ENCODE data around the gene IL15. TPM values are rescaled to one million over a fixed set of nuclear protein-coding genes. Genes with fewer than 3 reads are reported as not detected.

Gene IL15
- total RNA-seq, 2 donors from 2014 or later, result 2.0 to 4.2 TPM

DNA sequence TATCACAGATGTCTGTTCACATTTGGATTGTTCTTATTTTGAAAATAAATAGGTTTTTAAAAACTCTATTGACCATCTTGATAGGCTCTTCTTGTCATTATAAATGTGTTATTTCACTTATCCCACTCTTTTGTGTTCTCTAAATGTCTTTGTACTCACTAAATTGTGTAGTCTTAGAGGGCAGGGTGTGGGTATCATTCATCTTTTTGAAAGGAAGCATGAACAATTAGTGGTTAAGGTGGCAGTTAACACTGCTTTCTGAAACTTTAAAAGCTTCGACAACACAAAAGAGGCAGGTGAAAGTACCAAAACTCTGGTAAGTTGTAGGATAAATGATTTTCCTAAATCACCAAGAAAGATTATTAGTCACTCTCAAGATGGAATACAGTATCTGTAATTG is 83.2 kb downstream of the IL15 start:
- H3K4me1 ChIP-seq, result no peaks in the 10 kb centered on the region
- TF ChIP-seq, protein P1, sequence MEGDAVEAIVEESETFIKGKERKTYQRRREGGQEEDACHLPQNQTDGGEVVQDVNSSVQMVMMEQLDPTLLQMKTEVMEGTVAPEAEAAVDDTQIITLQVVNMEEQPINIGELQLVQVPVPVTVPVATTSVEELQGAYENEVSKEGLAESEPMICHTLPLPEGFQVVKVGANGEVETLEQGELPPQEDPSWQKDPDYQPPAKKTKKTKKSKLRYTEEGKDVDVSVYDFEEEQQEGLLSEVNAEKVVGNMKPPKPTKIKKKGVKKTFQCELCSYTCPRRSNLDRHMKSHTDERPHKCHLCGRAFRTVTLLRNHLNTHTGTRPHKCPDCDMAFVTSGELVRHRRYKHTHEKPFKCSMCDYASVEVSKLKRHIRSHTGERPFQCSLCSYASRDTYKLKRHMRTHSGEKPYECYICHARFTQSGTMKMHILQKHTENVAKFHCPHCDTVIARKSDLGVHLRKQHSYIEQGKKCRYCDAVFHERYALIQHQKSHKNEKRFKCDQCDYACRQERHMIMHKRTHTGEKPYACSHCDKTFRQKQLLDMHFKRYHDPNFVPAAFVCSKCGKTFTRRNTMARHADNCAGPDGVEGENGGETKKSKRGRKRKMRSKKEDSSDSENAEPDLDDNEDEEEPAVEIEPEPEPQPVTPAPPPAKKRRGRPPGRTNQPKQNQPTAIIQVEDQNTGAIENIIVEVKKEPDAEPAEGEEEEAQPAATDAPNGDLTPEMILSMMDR (IDR thresholded peaks at IDR 0.05), result no peak
- H3K27me3 ChIP-seq, result no peaks in the 10 kb centered on the region
- H3K27ac ChIP-seq, result no peak overlapping the region
- no peak for DNase-seq (ENCODE audit: low spot score)
- H3K9me3 ChIP-seq, result no peaks in the 10 kb centered on the region
- no peaks in the 10 kb centered on the region for H3K36me3 ChIP-seq
- H3K4me3 ChIP-seq, result no peak overlapping the region

DNA sequence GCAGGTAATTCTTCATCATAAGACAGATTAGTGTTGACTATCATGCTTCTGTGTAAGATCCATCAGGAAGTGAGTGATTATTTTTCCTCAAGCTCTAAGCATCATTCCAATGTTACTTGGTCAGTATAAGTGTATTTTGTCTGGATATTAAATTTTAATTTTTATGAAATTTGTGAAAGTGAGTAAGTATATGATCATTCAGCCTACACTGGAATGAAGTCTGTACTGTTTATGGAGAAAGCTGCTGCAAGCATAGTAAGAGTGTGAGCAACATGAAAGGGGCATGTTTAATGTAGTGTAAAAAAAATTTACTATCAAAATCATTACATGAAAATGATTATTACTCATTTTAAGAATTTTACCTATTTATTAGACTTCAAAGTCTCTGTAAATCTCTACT is 84.8 kb downstream of the IL15 start:
- Histone ChIP-seq H3K27ac (no peak overlapping the region), H3K36me3 (no peaks in the 10 kb centered on the region), H3K4me1 (no peaks in the 10 kb centered on the region), H3K4me3 (no peak overlapping the region), H3K9me3 (no peaks in the 10 kb centered on the region), H3K27me3 (no peaks in the 10 kb centered on the region)
- no peak for DNase-seq (ENCODE audit: low spot score)
- TF ChIP-seq, protein P1 (IDR thresholded peaks at IDR 0.05), result no peak

DNA sequence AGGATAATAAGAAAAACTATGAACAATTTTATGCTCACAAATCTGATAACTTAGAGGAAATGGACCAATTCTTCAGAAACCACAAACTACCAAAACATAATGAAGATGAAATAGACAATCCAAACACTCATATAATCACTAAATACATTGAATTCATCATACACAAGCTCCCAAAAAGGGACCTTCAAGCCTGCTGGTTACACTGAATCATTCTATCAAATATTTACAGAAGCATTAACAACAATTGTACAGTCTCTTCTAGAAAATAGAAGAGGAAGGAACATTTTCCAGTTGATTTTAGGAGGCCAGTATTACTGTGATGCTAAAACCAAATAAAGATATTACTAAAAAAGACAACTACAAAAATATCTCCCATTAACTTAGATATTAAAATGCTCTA is 88.3 kb downstream of the IL15 start:
- Histone ChIP-seq H3K4me3 (no peak overlapping the region), H3K27ac (no peak overlapping the region), H3K4me1 (no peaks in the 10 kb centered on the region), H3K27me3 (no peaks in the 10 kb centered on the region), H3K9me3 (no peaks in the 10 kb centered on the region), H3K36me3 (no peaks in the 10 kb centered on the region)
- DNase-seq (ENCODE audit: low spot score), result no peak
- TF ChIP-seq, protein P1 (IDR thresholded peaks at IDR 0.05), result no peak

DNA sequence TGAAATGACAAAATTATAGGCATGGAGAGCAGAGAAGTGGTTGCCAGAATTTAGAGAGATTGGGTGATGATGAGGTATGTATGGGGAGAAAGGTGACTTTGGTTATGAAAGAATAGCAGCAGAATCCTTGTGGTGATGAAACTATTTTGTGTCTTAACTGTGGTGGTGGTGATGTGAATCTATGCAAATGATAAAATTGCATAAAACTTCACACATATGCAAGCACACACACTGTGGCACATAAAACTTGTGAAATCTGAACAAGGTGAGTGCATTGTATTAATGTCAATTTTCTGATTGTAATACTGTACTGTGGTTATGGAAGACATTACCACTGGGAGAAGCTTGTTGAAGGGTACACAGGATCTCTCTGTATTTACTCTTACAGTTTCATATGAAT is 91.0 kb downstream of the IL15 start:
- Histone ChIP-seq H3K4me3 (no peak overlapping the region), H3K27ac (no peak overlapping the region), H3K36me3 (no peaks in the 10 kb centered on the region), H3K4me1 (no peaks in the 10 kb centered on the region), H3K27me3 (no peaks in the 10 kb centered on the region), H3K9me3 (no peaks in the 10 kb centered on the region)
- TF ChIP-seq, protein P1 (IDR thresholded peaks at IDR 0.05), result no peak
- no peak for DNase-seq (ENCODE audit: low spot score)

DNA sequence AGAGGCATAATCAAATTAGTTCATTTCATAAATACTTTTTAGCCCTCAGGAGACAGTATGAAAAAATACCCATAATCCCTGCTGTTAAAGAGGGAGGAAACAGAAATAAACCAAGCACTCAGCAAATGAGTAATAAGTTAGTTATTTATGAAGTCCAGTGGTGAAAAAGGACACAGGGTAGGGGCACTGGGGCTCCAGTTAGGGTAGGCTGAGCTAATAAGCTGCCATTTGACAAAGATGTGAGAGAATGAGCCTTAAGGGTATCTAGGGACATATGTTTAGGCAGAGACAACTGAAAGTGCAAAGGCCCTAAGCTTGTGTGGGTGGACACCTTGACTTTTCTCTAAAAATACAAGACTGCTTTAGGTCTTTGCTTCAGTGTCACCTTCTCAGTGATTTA is 94.4 kb downstream of the IL15 start:
- H3K27ac ChIP-seq, result no peak overlapping the region
- no peaks in the 10 kb centered on the region for H3K27me3 ChIP-seq
- TF ChIP-seq, protein P1 (IDR thresholded peaks at IDR 0.05), result no peak
- no peak for DNase-seq (ENCODE audit: low spot score)
- H3K36me3 ChIP-seq, result no peaks in the 10 kb centered on the region
- no peaks in the 10 kb centered on the region for H3K9me3 ChIP-seq
- H3K4me3 ChIP-seq, result no peak overlapping the region
- H3K4me1 ChIP-seq, result no peaks in the 10 kb centered on the region

DNA sequence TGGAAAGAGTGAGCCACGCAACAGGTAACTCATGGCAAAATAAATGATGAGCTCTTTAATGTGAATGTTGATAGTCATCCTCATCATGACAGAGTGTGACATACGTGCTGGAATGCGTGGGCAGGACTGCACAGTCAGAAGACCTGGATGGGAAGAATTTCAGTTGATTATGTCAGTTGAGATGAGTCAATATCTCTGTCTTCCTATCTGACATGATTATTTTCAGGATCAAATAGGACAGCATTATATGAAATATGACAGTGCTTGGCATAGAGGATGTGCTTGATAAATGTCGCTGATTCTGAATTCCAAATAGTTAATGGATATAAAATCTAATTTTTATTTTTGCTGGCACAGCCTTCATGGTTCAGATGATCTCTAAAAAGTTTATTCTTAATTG is 95.1 kb downstream of the IL15 start:
- no peak for DNase-seq (ENCODE audit: low spot score)
- H3K36me3 ChIP-seq, result no peaks in the 10 kb centered on the region
- no peak overlapping the region for H3K27ac ChIP-seq
- TF ChIP-seq, protein P1 (IDR thresholded peaks at IDR 0.05), result no peak
- H3K4me3 ChIP-seq, result no peak overlapping the region
- H3K4me1 ChIP-seq, result no peaks in the 10 kb centered on the region
- no peaks in the 10 kb centered on the region for H3K9me3 ChIP-seq
- no peaks in the 10 kb centered on the region for H3K27me3 ChIP-seq

Data from right atrium auricular region (tissue), 2 donors.